Measurements from ENCODE around the gene RAB4A.
"Not testable (repeated sequence)": the region's sequence is repeated elsewhere in the genome, so short reads cannot be mapped to it uniquely, and the experiment has no call there.

Gene RAB4A

DNA sequence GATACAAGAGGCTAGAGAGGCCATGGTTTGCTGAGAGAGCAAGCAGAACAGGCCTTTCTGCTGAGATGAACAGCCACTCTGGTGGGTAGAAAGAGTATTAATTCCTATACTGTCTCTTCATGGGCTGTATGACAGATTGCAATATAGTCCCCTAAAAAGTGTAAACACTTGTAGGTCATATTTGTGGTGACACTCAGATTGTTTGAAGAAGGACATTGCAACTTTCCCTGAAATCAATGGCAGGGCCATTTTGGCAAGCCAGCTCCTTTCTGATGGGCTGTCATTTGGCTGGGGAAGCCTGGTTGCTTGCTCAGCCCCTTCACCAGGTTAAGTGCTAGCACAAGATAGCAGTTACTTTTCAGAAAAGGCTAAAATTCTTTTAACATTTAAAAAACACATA lies 27.5 kb downstream of the RAB4A start:
- no peak for DNase-seq (ENCODE audit: low read depth)

DNA sequence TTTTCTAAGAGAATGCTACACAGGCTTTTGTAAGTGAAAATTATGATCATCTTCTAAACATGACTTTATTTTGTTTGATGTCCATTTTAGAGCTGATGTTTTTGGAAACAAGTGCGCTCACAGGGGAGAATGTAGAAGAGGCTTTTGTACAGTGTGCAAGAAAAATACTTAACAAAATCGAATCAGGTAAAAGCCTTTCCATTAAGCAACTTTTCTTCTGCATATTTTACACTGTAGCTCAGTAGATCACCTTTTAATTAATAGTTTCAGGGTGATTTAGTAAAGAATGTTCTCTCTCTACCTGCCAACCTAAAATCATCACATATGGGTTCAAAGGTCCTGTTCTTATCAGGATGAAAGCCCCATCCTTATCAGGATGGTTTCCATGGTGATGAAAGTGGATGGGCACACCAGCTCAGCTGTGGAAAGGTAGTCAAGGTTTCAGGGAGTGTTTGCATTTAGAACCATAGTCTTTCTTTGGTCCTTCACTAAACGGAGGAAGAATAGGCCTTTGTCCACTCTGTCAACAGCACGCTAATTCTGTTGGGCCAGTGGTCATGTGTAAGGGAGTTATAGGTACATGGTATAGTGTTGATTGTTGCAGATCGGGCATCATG lies 28.1 kb downstream of the RAB4A start:
- no peak for DNase-seq (ENCODE audit: low read depth)

- no peak for DNase-seq (ENCODE audit: low read depth)
Observed at GRCh38 chr1:229300099-229300757, 29.3 kb downstream of the RAB4A start.

DNA sequence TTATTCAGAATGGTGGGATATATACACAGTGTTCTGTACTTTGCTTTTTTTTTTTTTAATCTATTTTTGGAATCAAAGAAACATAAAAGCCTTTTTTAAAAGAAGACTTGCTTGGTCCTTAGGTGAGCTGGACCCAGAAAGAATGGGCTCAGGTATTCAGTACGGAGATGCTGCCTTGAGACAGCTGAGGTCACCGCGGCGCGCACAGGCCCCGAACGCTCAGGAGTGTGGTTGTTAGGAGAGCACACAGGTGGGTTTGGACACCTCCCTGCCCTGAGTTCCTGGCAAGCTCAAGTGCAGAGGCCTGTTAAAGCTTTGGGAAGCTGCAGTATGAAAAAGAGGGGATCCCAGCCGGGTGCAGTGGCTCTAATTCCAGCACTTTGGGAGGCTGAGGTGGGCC lies 31.8 kb downstream of the RAB4A start:
- no peak for DNase-seq (ENCODE audit: low read depth)

- DNase-seq (ENCODE audit: low read depth), result no peak
Observed at GRCh38 chr1:229303855-229304254, 32.9 kb downstream of the RAB4A start.

DNA sequence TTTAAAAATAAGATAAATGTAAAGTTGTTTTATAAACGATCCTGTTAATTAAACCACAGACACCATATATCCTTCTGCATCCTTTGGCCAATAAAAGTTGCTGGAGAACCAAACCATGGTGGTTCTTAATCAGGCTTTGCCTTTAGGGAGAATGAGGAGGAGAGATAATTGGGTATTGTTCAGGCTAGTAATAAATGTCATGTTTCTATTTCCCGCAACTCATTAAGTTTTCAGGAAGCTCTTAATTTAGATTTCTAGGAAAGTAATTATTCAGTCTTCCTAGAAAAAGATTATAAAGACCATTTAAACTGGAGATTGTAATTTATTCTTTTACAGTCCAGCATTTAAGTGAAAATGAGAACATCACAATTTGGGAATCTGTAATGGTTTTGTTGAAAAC lies 34.5 kb downstream of the RAB4A start:
- DNase-seq (ENCODE audit: low read depth), result no peak

DNA sequence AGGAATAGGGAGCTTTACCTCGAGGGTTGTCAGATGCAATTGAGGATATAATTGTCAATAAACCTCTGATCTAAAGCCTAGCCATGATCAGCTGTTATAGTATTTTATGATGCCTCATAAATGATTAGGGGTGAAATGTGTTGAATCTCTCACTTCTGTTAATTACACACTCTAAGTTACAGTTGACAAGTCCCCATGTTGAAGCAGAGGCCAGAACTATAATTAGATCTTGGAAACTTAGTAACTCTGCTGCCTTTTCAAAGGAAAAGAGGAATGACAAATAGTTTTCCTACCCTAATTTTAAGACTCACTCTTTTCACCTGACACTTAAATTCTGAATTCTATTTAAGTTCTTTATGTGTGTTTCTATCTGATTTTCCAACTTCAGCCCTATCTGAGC lies 38.2 kb downstream of the RAB4A start:
- DNase-seq (ENCODE audit: low read depth), result no peak

GRCh38 chr1:229309684-229310083 lies 38.8 kb downstream of the RAB4A start:
- no peak for DNase-seq (ENCODE audit: low read depth)

GRCh38 chr1:229310833-229311232 lies 39.9 kb downstream of the RAB4A start:
- DNase-seq (ENCODE audit: low read depth), result peak; percentile 15

- DNase-seq (ENCODE audit: low read depth), result no peak
Observed at GRCh38 chr1:229316166-229316565, 45.3 kb downstream of the RAB4A start.

- no peak for DNase-seq (ENCODE audit: low read depth)
Observed at GRCh38 chr1:229318056-229318455, 47.1 kb downstream of the RAB4A start.

DNA sequence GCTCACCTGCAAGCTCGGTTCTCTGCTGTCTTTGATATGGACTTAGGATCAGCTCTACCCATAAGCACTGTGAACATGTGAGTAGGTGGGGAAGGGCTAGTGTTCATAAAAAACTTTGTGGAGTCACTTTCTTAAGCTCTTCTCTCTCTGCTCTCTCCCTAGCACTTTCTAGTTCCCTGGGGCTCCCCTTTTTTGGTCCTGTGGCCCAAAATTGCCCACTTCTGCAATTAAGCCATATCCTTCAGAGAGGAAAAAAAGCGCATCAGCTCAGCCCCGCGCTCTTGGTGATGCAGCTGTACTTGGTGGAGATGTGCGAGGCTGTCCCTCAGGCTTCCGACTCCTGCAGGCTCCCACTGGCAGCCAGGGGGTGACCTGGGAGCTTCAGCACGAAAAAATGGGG lies 48.6 kb downstream of the RAB4A start:
- DNase-seq (ENCODE audit: low read depth), result no peak

DNA sequence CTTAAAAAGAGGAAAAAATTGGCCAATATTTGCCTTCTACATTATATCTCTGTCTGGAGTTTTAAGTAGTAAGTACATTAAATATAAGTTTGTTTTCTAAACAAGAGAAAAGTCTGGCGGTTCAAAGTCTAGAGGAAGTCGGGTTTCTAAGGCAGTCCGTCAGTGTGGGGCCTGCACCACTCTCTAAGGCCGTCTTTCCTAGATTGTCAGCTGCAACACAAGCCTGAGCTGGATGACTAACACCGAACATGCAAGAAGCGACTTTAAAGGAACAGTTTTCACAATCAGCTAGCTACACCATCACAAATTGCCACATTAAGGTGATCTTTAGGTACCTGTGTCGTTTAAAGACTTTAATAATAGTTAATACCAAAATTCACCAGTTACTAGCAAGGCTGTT lies 52.3 kb downstream of the RAB4A start:
- DNase-seq (ENCODE audit: low read depth), result no peak

- no peak for DNase-seq (ENCODE audit: low read depth)
Observed at GRCh38 chr1:229323885-229324553, 53.1 kb downstream of the RAB4A start.

DNA sequence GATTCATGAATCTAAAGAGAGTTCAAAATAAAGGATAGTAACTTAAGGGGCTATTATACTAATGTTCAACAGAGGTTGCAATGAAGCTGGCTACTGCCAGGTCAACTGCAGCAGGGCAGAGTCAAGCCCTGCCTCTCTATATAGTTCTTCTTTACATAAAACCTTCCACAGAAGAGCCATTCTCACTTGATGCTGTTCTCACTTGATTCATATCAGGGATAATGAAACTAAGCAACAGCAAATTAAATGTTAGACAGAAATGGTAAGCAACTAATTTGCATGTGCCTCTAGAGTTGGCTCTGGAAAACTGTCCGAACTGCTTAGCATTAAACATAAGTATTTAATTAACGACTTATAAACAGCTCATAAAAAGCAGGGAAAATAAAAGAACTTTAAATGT lies 54.5 kb downstream of the RAB4A start:
- peak; percentile 5 for DNase-seq (ENCODE audit: low read depth)

DNA sequence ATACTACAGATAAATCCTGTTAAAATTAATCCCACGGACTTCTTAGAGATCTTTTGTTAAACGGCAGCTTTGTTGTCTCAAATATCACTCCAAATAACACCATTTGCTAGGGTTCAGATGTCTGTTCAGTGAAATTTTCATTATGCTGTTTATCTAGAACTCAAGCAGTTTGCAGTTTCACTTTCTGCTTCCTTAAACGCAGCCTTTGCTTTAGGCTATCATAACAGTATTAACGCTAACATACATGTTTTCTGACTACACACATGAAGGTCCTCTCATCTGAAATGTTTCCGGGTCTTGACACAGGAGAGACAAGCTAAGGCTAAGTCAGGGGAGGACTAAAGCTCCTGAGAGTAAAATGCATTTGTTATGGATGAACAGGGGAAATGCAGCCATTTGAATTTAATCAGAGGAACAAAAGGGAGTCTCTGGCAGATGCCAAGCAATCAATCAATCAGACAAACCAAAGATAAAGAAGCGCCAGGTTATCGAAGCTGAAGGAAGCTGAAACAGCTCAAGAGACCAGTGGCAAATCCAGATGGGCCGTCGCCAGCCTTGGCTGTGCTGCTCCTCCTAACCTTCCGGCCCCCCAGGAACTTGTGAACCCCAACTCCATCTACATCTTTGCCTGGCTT lies 55.1 kb downstream of the RAB4A start:
- no peak for DNase-seq (ENCODE audit: low read depth)

- no peak for DNase-seq (ENCODE audit: low read depth)
Observed at GRCh38 chr1:229326601-229327000, 55.7 kb downstream of the RAB4A start.

GRCh38 chr1:229327765-229328164 lies 56.9 kb downstream of the RAB4A start:
- not testable (repeated sequence) for DNase-seq (ENCODE audit: low read depth)

DNA sequence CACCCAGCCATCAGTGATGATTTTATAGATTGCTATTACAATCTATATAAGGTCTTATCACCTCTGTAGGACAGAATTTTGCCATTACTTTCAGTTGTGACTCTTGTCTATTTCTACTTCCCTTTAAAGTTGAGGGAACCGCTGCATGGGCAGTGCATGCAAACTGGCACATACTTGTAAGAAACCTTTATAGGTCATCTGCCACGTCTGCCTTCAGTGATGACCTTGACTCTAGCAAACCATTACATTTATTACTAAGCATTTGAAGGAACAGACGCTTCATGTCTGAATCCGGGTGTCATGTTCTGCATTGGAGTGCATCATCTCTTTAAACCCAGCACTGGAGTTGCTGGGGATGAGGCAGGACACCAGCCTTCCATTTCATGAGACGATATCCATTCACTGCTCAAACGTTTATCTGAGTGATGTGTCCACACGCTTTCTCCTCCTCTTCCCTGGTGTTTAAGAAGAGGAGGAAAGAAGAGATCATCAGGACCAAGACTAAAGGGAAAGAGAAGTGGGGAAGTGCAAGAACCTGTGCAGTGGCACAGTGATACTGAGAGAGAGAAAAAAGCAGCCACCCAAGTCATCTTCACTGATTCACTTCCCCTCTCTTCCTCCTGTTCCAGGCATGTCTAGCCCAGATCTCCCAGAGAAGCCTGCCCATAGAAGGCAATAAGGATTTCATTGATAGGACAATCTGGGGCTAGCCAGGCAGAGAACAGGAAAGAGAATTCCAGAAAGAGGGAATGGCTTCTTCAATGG lies 57.9 kb downstream of the RAB4A start:
- DNase-seq (ENCODE audit: low read depth), result no peak

DNA sequence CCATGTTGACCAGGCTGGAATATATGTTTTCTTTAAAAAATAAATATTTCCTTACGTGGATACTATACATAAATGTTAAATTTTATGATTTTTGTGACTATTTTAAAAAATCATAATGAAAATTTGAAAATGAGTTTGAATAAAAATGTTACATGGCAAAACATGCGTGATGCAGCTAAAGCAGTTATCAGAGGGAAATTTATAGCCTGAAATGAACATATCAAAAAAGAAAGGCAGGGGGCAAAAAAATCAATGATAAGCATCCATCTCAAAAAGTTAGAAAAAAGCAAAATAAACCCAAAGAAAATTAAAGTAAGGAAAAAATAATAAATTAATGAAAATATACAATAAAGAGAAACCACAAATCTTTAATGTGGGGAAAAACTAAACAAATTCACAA lies 63.4 kb downstream of the RAB4A start:
- DNase-seq (ENCODE audit: low read depth), result no peak

- no peak for DNase-seq (ENCODE audit: low read depth)
Observed at GRCh38 chr1:229334716-229335115, 63.8 kb downstream of the RAB4A start.

- DNase-seq (ENCODE audit: low read depth), result no peak
Observed at GRCh38 chr1:229336345-229336744, 65.4 kb downstream of the RAB4A start.

Data from fibroblast of gingiva (primary cell).